ENCODE results near the gene PRKCE. TPM values are rescaled to one million over a fixed set of nuclear protein-coding genes. Genes with fewer than 3 reads are reported as not detected.

The PRKCE gene
- total RNA-seq, 2 experiments from 2014 or later, result 17.0 to 42.1 TPM

DNA sequence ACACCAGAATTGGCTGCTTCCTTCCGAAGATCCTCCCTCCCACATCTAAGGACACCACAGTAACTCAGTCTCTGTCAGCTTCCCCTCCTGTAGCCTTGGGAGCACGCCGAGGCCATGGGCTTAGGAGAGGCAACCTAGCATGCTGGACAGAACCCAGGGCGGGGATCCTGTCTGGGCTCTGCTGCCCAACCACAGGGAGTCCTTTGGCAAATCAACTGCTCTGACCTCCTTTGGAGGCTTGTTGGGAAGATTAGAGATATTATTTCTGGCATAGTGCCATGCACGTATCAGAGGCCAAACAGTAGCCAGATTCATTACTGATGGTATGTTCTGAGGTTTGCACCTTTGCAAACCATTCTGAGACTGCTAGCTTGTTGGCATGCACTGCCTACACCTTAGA is 383.1 kb downstream of the PRKCE start:
- H3K9me2 ChIP-seq (ENCODE audit: insufficient read depth, low read length), result no peaks in the 10 kb centered on the region
- no peak overlapping the region for H3K4me3 ChIP-seq (ENCODE audit: low read depth, low read length, poor library complexity, severe bottlenecking)
- intact Hi-C loops (cut with micrococcal nuclease; ENCODE audit: unreplicated experiment), result no loop called here
- no peak overlapping the region for H3K27ac ChIP-seq (ENCODE audit: low read depth, low read length, poor library complexity, severe bottlenecking)
- no peak for DNase-seq (ENCODE audit: low spot score)
- CTCF ChIA-PET (ENCODE audit: unreplicated experiment), result no interaction called here
- H2AFZ ChIP-seq (ENCODE audit: low read length), result no peak overlapping the region
- BruUV-seq (replicated peaks), result no TSS peak
- no peaks in the 10 kb centered on the region for H3K79me2 ChIP-seq (ENCODE audit: insufficient read depth, low read depth, low read length)
- no peaks in the 10 kb centered on the region for H3K9me3 ChIP-seq (ENCODE audit: low read length)
- H3K4me1 ChIP-seq (ENCODE audit: insufficient read depth, low read length, poor library complexity, severe bottlenecking), result no peaks in the 10 kb centered on the region
- POLR2A ChIA-PET, result no interaction called here
- H3K4me2 ChIP-seq (ENCODE audit: low read length), result no peak overlapping the region
- H3K36me3 ChIP-seq (ENCODE audit: insufficient read depth, low read length), result no peaks in the 10 kb centered on the region
- TF ChIP-seq, protein P1, sequence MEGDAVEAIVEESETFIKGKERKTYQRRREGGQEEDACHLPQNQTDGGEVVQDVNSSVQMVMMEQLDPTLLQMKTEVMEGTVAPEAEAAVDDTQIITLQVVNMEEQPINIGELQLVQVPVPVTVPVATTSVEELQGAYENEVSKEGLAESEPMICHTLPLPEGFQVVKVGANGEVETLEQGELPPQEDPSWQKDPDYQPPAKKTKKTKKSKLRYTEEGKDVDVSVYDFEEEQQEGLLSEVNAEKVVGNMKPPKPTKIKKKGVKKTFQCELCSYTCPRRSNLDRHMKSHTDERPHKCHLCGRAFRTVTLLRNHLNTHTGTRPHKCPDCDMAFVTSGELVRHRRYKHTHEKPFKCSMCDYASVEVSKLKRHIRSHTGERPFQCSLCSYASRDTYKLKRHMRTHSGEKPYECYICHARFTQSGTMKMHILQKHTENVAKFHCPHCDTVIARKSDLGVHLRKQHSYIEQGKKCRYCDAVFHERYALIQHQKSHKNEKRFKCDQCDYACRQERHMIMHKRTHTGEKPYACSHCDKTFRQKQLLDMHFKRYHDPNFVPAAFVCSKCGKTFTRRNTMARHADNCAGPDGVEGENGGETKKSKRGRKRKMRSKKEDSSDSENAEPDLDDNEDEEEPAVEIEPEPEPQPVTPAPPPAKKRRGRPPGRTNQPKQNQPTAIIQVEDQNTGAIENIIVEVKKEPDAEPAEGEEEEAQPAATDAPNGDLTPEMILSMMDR (conservative IDR thresholded peaks at IDR 0.05; ENCODE audit: low read length), result no peak
- no peaks in the 10 kb centered on the region for H4K20me1 ChIP-seq (ENCODE audit: insufficient read depth, low read length)

DNA sequence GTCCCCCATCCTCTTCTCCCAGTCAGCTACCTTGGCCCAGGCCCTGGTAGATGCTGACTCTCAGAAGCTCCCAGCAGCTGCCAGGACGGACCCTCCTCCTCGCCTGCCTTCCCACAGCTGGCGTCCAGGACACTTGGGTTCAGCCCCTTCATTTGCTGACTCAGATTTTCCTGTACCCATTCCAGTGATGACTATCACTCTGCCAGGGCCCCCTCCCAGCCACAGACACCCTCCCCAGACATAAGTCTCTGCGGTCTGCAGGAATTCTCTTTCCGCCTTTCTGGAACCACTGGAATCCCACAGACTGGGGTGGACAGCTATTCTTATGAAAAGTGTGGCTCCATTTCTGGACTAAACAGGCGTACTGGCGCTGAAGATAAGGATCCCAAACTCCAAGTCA is 385.5 kb downstream of the PRKCE start:
- Histone ChIP-seq H3K9me2 (ENCODE audit: insufficient read depth, low read length) (no peaks in the 10 kb centered on the region), H3K36me3 (ENCODE audit: insufficient read depth, low read length) (no peaks in the 10 kb centered on the region), H3K4me2 (ENCODE audit: low read length) (no peak overlapping the region), H3K9me3 (ENCODE audit: low read length) (no peaks in the 10 kb centered on the region), H3K4me3 (ENCODE audit: low read depth, low read length, poor library complexity, severe bottlenecking) (no peak overlapping the region), H4K20me1 (ENCODE audit: insufficient read depth, low read length) (no peaks in the 10 kb centered on the region), H3K4me1 (ENCODE audit: insufficient read depth, low read length, poor library complexity, severe bottlenecking) (no peaks in the 10 kb centered on the region), H3K79me2 (ENCODE audit: insufficient read depth, low read depth, low read length) (no peaks in the 10 kb centered on the region), H3K27ac (ENCODE audit: low read depth, low read length, poor library complexity, severe bottlenecking) (no peak overlapping the region), H2AFZ (ENCODE audit: low read length) (no peak overlapping the region)
- no peak for TF ChIP-seq EZH2phosphoT487 (IDR thresholded peaks at IDR 0.05; ENCODE audit: borderline replicate concordance, low read depth, low read length)
- TF ChIP-seq, protein P1 (conservative IDR thresholded peaks at IDR 0.05; ENCODE audit: low read length), result no peak
- CTCF ChIA-PET (ENCODE audit: unreplicated experiment), result no interaction called here
- intact Hi-C loops (cut with micrococcal nuclease; ENCODE audit: unreplicated experiment), result no loop called here
- DNase-seq (ENCODE audit: low spot score), result no peak
- POLR2A ChIA-PET, result no interaction called here
- BruUV-seq (replicated peaks), result no TSS peak

DNA sequence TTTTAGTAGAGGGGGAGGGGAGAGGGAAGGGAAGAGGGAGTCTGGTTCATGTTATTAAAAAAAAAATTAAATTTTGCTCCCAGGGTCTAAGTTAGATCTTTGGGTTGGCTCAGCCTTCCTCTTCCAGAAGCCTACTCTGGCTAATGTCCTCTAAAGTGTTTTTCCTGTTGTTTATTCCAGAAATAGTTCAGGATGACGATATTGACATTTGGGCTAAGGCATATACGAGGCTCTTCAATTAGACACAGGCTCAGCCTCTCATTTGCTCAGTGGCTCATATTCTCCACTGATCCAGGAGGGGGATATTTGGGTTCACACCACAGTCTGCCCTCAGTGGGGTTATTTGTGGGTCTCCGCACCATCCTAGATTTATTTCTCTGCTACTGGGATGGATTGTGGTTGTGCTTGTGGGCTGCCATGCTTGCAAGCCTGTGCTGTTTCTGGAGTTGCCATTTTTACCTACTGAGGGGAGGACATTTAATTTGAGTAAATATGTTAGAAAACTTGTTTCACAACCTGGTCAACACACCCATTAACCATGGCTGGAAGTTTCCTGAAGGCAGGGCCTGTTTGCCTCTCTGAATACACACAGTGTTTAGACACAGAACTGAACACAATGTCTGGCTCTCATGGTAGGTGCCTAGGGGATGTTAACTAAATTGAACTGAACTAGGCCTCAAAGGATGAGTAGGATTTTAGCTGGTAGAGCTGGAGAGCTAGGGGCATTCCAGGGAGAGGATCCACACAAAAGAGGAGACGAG is 388.2 kb downstream of the PRKCE start:
- no peak overlapping the region for H3K4me2 ChIP-seq (ENCODE audit: low read length)
- H4K20me1 ChIP-seq (ENCODE audit: insufficient read depth, low read length), result no peaks in the 10 kb centered on the region
- POLR2A ChIA-PET, result interaction anchor here (0.6 kb wide), 1 partner anchor 83 kb away, joined by 3 read pairs; no protein-coding TSS in a partner anchor
- intact Hi-C loops (cut with micrococcal nuclease; ENCODE audit: unreplicated experiment), result no loop called here
- no peak overlapping the region for H2AFZ ChIP-seq (ENCODE audit: low read length)
- TF ChIP-seq EZH2phosphoT487 (IDR thresholded peaks at IDR 0.05; ENCODE audit: borderline replicate concordance, low read depth, low read length), result no peak
- no peak overlapping the region for H3K4me3 ChIP-seq (ENCODE audit: low read depth, low read length, poor library complexity, severe bottlenecking)
- CTCF ChIA-PET (ENCODE audit: unreplicated experiment), result no interaction called here
- DNase-seq (ENCODE audit: low spot score), result no peak
- no peaks in the 10 kb centered on the region for H3K4me1 ChIP-seq (ENCODE audit: insufficient read depth, low read length, poor library complexity, severe bottlenecking)
- no peaks in the 10 kb centered on the region for H3K9me3 ChIP-seq (ENCODE audit: low read length)
- no TSS peak for BruUV-seq (replicated peaks)
- H3K36me3 ChIP-seq (ENCODE audit: insufficient read depth, low read length), result no peaks in the 10 kb centered on the region
- no peaks in the 10 kb centered on the region for H3K9me2 ChIP-seq (ENCODE audit: insufficient read depth, low read length)
- no peak overlapping the region for H3K27ac ChIP-seq (ENCODE audit: low read depth, low read length, poor library complexity, severe bottlenecking)
- no peaks in the 10 kb centered on the region for H3K79me2 ChIP-seq (ENCODE audit: insufficient read depth, low read depth, low read length)

All from OCI-LY7 (cell line).